Measurements from ENCODE around the gene PTPN4. TPM values are rescaled to one million over a fixed set of nuclear protein-coding genes. Genes with fewer than 3 reads are reported as not detected.

Gene PTPN4
- total RNA-seq, 1 experiment from 2014 or later = 42.2 TPM

GRCh38 chr2:119771331-119771730, 11.6 kb downstream of the PTPN4 start:
- no peaks in the 10 kb centered on the region for H3K36me3 ChIP-seq (ENCODE audit: insufficient read depth, low read length, poor library complexity, severe bottlenecking)
- H3K4me3 ChIP-seq (ENCODE audit: low read depth, low read length, poor library complexity, severe bottlenecking) = no peak overlapping the region
- ChIA-PET CTCF (no interaction called here), POLR2A (ENCODE audit: low non-redundant PET) (no interaction called here)
- intact Hi-C loops (cut with micrococcal nuclease; ENCODE audit: unreplicated experiment) = no loop called here
- no peak for TF ChIP-seq EZH2 (IDR thresholded peaks at IDR 0.05; ENCODE audit: borderline replicate concordance, low read depth, low read length, poor library complexity, severe bottlenecking)
- no peak for TF ChIP-seq CTCF (conservative IDR thresholded peaks at IDR 0.05; ENCODE audit: low read depth, low read length)
- H3K27me3 ChIP-seq (replicated peaks; ENCODE audit: insufficient read depth, low read depth, low read length, poor library complexity) = no peaks in the 10 kb centered on the region
- H3K4me1 ChIP-seq (ENCODE audit: insufficient read depth, low read length, poor library complexity, severe bottlenecking) = no peaks in the 10 kb centered on the region
- no peaks in the 10 kb centered on the region for H3K9me3 ChIP-seq (ENCODE audit: low read depth, low read length, poor library complexity, severe bottlenecking)
- DNase-seq (ENCODE audit: low spot score) = no peak
- BruUV-seq (replicated peaks) = no TSS peak
- H3K27ac ChIP-seq (ENCODE audit: low read depth, low read length, poor library complexity, severe bottlenecking) = no peak overlapping the region

DNA sequence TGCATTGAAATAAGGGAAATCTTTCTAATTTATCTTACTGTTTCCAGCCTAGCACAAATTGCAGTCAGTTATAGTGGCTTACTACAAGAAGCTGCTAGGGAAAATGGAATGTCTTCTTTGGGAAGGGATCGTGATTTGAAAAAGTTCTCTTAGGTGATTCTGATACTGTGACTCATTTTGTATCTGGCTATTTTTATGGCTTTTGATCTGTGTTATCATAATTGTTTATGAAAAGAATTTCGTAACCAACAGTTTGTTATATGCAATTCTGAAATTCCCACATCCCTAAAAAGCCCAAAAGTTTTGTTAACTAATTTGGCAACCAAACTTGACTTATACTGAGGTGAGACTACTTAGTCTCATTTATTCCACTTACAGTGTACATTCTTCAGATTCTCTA, 12.4 kb downstream of the PTPN4 start:
- BruUV-seq (replicated peaks) = no TSS peak
- CTCF ChIA-PET = no interaction called here

GRCh38 chr2:119772767-119773166, 13.0 kb downstream of the PTPN4 start:
- ChIA-PET POLR2A (ENCODE audit: low non-redundant PET) (no interaction called here), CTCF (no interaction called here)
- intact Hi-C loops (cut with micrococcal nuclease; ENCODE audit: unreplicated experiment) = no loop called here
- Histone ChIP-seq H3K27ac (ENCODE audit: low read depth, low read length, poor library complexity, severe bottlenecking) (no peak overlapping the region), H3K36me3 (ENCODE audit: insufficient read depth, low read length, poor library complexity, severe bottlenecking) (no peaks in the 10 kb centered on the region), H3K9me3 (ENCODE audit: low read depth, low read length, poor library complexity, severe bottlenecking) (no peaks in the 10 kb centered on the region), H3K27me3 (replicated peaks; ENCODE audit: insufficient read depth, low read depth, low read length, poor library complexity) (no peaks in the 10 kb centered on the region), H3K4me3 (ENCODE audit: low read depth, low read length, poor library complexity, severe bottlenecking) (no peak overlapping the region), H3K4me1 (ENCODE audit: insufficient read depth, low read length, poor library complexity, severe bottlenecking) (no peaks in the 10 kb centered on the region)
- no peak for TF ChIP-seq EZH2 (IDR thresholded peaks at IDR 0.05; ENCODE audit: borderline replicate concordance, low read depth, low read length, poor library complexity, severe bottlenecking)
- DNase-seq (ENCODE audit: low spot score) = no peak
- no TSS peak for BruUV-seq (replicated peaks)

More for the DNA sequence above, 12.4 kb downstream of the PTPN4 start:
- TF ChIP-seq CTCF (conservative IDR thresholded peaks at IDR 0.05; ENCODE audit: low read depth, low read length) = no peak
- TF ChIP-seq EZH2 (IDR thresholded peaks at IDR 0.05; ENCODE audit: borderline replicate concordance, low read depth, low read length, poor library complexity, severe bottlenecking) = no peak
- intact Hi-C loops (cut with micrococcal nuclease; ENCODE audit: unreplicated experiment) = no loop called here
- Histone ChIP-seq H3K27ac (ENCODE audit: low read depth, low read length, poor library complexity, severe bottlenecking) (no peak overlapping the region), H3K9me3 (ENCODE audit: low read depth, low read length, poor library complexity, severe bottlenecking) (no peaks in the 10 kb centered on the region), H3K4me1 (ENCODE audit: insufficient read depth, low read length, poor library complexity, severe bottlenecking) (no peaks in the 10 kb centered on the region), H3K4me3 (ENCODE audit: low read depth, low read length, poor library complexity, severe bottlenecking) (no peak overlapping the region), H3K27me3 (replicated peaks; ENCODE audit: insufficient read depth, low read depth, low read length, poor library complexity) (no peaks in the 10 kb centered on the region), H3K36me3 (ENCODE audit: insufficient read depth, low read length, poor library complexity, severe bottlenecking) (no peaks in the 10 kb centered on the region)
- POLR2A ChIA-PET (ENCODE audit: low non-redundant PET) = no interaction called here
- DNase-seq (ENCODE audit: low spot score) = no peak

GRCh38 chr2:119774026-119774425, 14.3 kb downstream of the PTPN4 start:
- H3K36me3 ChIP-seq (ENCODE audit: insufficient read depth, low read length, poor library complexity, severe bottlenecking) = no peaks in the 10 kb centered on the region
- no peaks in the 10 kb centered on the region for H3K4me1 ChIP-seq (ENCODE audit: insufficient read depth, low read length, poor library complexity, severe bottlenecking)
- no peak overlapping the region for H3K27ac ChIP-seq (ENCODE audit: low read depth, low read length, poor library complexity, severe bottlenecking)
- no peak for TF ChIP-seq EZH2 (IDR thresholded peaks at IDR 0.05; ENCODE audit: borderline replicate concordance, low read depth, low read length, poor library complexity, severe bottlenecking)
- no peak for DNase-seq (ENCODE audit: low spot score)
- intact Hi-C loops (cut with micrococcal nuclease; ENCODE audit: unreplicated experiment) = no loop called here
- no peaks in the 10 kb centered on the region for H3K9me3 ChIP-seq (ENCODE audit: low read depth, low read length, poor library complexity, severe bottlenecking)
- no peak overlapping the region for H3K4me3 ChIP-seq (ENCODE audit: low read depth, low read length, poor library complexity, severe bottlenecking)
- H3K27me3 ChIP-seq (replicated peaks; ENCODE audit: insufficient read depth, low read depth, low read length, poor library complexity) = no peaks in the 10 kb centered on the region
- POLR2A ChIA-PET (ENCODE audit: low non-redundant PET) = no interaction called here
- CTCF ChIA-PET = no interaction called here
- no TSS peak for BruUV-seq (replicated peaks)

Measured in A673 (cell line).